GM12864 (cell line): ENCODE data around the gene SSH3.

Experiments
- DNase-seq: peaks from one replicate; pipeline ENCODE4 v3.0.0-alpha.2; 2011; ENCODE audit warnings: low read depth
- H3K4me3 ChIP-seq: 2 replicates; pipeline ENCODE4 v1.5.1; 2011; ENCODE audit warnings: mild to moderate bottlenecking, low read depth, low read length, control low read depth
- TF ChIP-seq, protein P1 (sequence below): IDR thresholded peaks from 2 replicates; pipeline ENCODE4 v1.5.1; 2011; ENCODE audit warnings: low read depth, mild to moderate bottlenecking, moderate library complexity, low read length, control low read depth, inconsistent platforms; ENCODE audit errors: missing control alignments

SSH3 gene

DNA sequence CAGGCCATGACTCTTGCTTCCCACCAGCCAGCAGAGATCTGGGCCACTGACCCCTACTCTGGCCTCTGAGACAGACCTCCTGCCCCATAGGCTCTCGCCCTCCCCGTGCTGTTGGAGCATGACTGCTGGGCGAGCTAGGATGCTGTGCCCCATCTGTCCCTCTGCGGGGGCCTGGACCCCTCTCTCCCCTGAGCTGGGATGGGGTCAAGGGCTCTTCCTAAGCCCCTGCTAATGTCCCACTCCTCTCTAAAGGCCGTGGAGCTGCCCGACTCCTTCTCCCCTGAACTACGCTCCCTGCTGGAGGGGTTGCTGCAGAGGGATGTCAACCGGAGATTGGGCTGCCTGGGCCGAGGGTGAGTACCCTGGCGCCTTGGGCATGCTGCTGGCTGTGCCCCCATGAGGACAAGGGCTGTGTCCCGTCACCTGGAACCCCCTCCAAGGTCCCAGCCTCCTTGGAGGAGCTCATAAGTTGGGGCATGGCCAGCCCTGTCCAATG lies 20.4 kb upstream of the SSH3 start:
- TF ChIP-seq, protein P1, sequence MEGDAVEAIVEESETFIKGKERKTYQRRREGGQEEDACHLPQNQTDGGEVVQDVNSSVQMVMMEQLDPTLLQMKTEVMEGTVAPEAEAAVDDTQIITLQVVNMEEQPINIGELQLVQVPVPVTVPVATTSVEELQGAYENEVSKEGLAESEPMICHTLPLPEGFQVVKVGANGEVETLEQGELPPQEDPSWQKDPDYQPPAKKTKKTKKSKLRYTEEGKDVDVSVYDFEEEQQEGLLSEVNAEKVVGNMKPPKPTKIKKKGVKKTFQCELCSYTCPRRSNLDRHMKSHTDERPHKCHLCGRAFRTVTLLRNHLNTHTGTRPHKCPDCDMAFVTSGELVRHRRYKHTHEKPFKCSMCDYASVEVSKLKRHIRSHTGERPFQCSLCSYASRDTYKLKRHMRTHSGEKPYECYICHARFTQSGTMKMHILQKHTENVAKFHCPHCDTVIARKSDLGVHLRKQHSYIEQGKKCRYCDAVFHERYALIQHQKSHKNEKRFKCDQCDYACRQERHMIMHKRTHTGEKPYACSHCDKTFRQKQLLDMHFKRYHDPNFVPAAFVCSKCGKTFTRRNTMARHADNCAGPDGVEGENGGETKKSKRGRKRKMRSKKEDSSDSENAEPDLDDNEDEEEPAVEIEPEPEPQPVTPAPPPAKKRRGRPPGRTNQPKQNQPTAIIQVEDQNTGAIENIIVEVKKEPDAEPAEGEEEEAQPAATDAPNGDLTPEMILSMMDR: no peak
- H3K4me3 ChIP-seq: no peak overlapping the region
- no peak for DNase-seq

DNA sequence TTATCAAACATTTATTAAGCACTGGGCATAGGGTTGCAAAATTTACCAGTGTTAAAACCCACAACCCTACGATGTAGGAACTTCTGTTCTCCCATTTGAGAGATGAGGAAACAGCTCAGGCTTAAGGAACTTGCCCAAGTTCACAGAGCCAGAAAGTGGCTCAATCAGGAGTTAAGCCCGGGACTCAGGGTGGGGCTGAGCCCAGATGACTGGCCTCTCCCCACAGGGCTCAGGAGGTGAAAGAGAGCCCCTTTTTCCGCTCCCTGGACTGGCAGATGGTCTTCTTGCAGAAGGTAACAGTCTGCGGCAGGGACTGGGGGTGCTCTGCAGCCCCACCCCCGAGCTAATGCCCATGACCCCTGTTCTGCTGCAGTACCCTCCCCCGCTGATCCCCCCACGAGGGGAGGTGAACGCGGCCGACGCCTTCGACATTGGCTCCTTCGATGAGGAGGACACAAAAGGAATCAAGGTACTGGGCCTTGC lies 19.8 kb upstream of the SSH3 start:
- TF ChIP-seq, protein P1: no peak
- DNase-seq: no peak
- no peak overlapping the region for H3K4me3 ChIP-seq

DNA sequence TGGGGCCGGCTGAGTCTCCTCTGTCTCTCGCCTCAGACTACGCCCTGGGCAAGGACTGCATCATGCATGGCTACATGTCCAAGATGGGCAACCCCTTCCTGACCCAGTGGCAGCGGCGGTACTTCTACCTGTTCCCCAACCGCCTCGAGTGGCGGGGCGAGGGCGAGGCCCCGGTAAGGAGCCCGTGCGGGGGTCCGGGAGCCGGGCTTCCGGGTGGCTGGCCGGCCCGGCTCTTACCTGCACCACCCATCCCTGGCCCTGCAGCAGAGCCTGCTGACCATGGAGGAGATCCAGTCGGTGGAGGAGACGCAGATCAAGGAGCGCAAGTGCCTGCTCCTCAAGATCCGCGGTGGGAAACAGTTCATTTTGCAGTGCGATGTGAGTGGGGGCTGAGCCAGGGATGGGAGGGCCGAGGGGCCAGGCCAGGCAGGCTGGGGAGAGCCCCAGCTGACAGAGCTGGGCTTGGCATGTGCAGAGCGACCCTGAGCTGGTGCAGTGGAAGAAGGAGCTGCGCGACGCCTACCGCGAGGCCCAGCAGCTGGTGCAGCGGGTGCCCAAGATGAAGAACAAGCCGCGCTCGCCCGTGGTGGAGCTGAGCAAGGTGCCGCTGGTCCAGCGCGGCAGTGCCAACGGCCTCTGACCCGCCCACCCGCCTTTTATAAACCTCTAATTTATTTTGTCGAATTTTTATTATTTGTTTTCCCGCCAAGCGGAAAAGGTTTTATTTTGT lies 18.4 kb upstream of the SSH3 start:
- TF ChIP-seq, protein P1: no peak
- DNase-seq: no peak
- no peak overlapping the region for H3K4me3 ChIP-seq

DNA sequence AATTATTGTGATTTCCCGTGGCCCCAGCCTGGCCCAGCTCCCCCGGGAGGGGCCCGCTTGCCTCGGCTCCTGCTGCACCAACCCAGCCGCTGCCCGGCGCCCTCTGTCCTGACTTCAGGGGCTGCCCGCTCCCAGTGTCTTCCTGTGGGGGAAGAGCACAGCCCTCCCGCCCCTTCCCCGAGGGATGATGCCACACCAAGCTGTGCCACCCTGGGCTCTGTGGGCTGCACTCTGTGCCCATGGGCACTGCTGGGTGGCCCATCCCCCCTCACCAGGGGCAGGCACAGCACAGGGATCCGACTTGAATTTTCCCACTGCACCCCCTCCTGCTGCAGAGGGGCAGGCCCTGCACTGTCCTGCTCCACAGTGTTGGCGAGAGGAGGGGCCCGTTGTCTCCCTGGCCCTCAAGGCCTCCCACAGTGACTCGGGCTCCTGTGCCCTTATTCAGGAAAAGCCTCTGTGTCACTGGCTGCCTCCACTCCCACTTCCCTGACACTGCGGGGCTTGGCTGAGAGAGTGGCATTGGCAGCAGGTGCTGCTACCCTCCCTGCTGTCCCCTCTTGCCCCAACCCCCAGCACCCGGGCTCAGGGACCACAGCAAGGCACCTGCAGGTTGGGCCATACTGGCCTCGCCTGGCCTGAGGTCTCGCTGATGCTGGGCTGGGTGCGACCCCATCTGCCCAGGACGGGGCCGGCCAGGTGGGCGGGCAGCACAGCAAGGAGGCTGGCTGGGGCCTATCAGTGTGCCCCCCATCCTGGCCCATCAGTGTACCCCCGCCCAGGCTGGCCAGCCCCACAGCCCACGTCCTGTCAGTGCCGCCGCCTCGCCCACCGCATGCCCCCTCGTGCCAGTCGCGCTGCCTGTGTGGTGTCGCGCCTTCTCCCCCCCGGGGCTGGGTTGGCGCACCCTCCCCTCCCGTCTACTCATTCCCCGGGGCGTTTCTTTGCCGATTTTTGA lies 17.5 kb upstream of the SSH3 start:
- no peak for DNase-seq
- no peak overlapping the region for H3K4me3 ChIP-seq
- TF ChIP-seq, protein P1: no peak

DNA sequence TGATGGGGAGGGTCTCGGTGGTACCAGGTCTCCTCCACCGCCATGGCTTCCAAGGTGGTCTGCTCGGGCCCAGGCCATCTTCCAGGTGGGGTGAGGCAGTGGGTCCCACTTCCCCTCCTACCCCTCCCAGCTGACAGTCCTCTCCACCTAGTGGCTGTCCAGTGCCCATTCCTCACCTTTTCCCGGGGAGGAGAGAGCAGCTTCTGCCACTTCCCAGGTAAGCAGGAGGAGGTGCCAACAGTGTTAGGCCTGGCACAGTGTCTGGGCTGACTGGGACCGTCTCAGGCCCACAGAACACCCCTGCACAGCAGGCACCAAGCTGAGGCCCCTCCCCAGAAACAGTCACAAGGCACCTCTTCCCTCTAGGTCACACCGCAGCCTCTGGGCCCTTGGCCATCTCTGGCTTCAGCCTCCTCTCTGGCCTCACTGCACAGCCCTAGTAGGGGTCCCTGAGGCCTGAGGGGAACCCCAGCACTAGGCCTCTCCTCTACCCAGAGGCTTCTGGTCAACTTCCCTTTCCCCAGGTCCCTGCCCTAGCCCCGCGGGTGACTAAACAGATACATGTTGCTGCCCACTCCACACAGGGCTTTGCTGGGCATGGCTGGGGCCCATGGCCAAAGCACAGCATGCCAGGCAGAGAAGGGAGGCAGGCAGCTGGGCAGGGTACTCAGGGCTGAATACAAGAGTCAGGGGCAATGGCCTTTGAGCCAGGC lies 16.6 kb upstream of the SSH3 start:
- DNase-seq: no peak
- TF ChIP-seq, protein P1: no peak
- H3K4me3 ChIP-seq: no peak overlapping the region

DNA sequence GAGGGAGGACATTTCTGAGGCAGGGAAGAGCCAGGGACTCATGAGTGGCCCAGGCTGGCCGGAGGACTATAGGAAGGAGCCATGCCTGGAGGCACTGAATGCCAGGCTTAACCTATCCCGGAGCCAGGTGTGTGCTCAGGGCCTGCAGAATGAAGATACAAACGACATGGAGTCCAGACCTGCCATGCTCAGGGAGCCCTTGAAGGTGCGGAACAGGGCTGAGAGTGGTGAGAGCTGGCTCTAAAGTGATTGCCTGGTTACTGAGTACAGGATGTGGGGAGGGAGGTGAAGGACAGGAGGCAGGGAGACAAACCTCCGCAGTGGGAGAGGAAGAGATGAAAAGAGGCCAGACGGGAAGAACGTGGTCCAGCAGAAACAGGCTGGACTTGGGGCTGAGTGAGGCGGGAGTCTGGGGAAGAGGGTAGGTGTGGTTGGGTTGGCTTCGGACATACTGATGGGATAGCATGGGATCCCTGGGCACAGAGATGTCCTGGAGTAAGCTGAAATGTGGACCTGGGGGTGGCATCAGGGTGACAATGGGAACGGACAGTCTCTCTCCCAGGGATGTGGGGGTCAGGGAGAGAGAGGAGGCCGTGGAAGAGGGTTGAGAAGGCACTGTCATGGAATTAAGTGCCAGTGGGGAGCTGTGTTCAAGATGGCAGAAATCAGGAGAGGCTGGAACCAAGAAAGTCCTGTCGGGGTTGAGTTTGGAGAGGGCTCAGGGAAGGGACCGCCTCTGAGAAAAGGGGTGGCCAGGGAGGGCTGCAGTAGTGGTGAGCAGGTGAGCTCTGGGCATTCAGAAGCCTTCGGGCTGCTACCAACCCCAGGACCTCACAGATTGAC lies 15.8 kb upstream of the SSH3 start:
- TF ChIP-seq, protein P1: no peak
- DNase-seq: no peak
- peak overlapping the region; percentile 91 for H3K4me3 ChIP-seq
